ENCODE results near the gene LRRK1.

Gene LRRK1

GRCh38 chr15:101012326-101013200 lies 93.4 kb downstream of the LRRK1 start:
- no peak for DNase-seq

- no peak for DNase-seq
Measured at GRCh38 chr15:101013201-101013550, 94.0 kb downstream of the LRRK1 start.

- DNase-seq, result no peak
Measured at GRCh38 chr15:101013769-101014675, 94.9 kb downstream of the LRRK1 start.

GRCh38 chr15:101014921-101015841 lies 96.0 kb downstream of the LRRK1 start:
- DNase-seq, result no peak

GRCh38 chr15:101016581-101016980 lies 97.4 kb downstream of the LRRK1 start:
- DNase-seq, result no peak

- no peak for DNase-seq
Measured at GRCh38 chr15:101017093-101017754, 98.1 kb downstream of the LRRK1 start.

GRCh38 chr15:101018016-101018415 lies 98.9 kb downstream of the LRRK1 start:
- DNase-seq, result no peak

GRCh38 chr15:101018450-101018849 lies 99.3 kb downstream of the LRRK1 start:
- no peak for DNase-seq

GRCh38 chr15:101019366-101019896 lies 100.3 kb downstream of the LRRK1 start:
- DNase-seq, result no peak

- no peak for DNase-seq
Measured at GRCh38 chr15:101020451-101020850, 101.3 kb downstream of the LRRK1 start.

- no peak for DNase-seq
Measured at GRCh38 chr15:101020945-101021344, 101.8 kb downstream of the LRRK1 start.

- DNase-seq, result no peak
Measured at GRCh38 chr15:101022306-101022705, 103.1 kb downstream of the LRRK1 start.

GRCh38 chr15:101022876-101023275 lies 103.7 kb downstream of the LRRK1 start:
- no peak for DNase-seq

- no peak for DNase-seq
Measured at GRCh38 chr15:101023501-101024072, 104.4 kb downstream of the LRRK1 start.

- no peak for DNase-seq
Measured at GRCh38 chr15:101024073-101024695, 105.0 kb downstream of the LRRK1 start.

- DNase-seq, result no peak
Measured at GRCh38 chr15:101024706-101025500, 105.7 kb downstream of the LRRK1 start.

GRCh38 chr15:101025501-101025885 lies 106.3 kb downstream of the LRRK1 start:
- DNase-seq, result no peak

- no peak for DNase-seq
Measured at GRCh38 chr15:101025896-101026631, 106.9 kb downstream of the LRRK1 start.

- no peak for DNase-seq
Measured at GRCh38 chr15:101026656-101027272, 107.6 kb downstream of the LRRK1 start.
